BE2C (cell line): ENCODE measurements around the gene ISG20L2. TPM values are rescaled to one million over a fixed set of nuclear protein-coding genes. Genes with fewer than 3 reads are reported as not detected.

ENCODE experiments used
- DNase-seq: peaks from one replicate; pipeline ENCODE4 v3.0.0-alpha.2; 2020
- H3K27me3 ChIP-seq: fragments of 250-450 bp; sonication (Bioruptor Pico); 2 replicates; pipeline ENCODE4 v1.5.1; 2020; ENCODE audit warnings: mild to moderate bottlenecking
- H3K36me3 ChIP-seq: fragments of 250-450 bp; sonication (Bioruptor Pico); 2 replicates; pipeline ENCODE4 v1.5.1; 2020; ENCODE audit warnings: mild to moderate bottlenecking
- H3K4me1 ChIP-seq: fragments of 250-450 bp; sonication (Bioruptor Pico); 2 replicates; pipeline ENCODE4 v1.5.1; 2020
- H3K4me3 ChIP-seq: 2 replicates; pipeline ENCODE4 v1.5.1; 2011; ENCODE audit warnings: low read depth, low read length
- H3K9me3 ChIP-seq: fragments of 250-450 bp; sonication (Bioruptor Pico); 2 replicates; pipeline ENCODE4 v1.5.1; 2020
- CTCF ChIP-seq: IDR thresholded peaks from 2 replicates; pipeline ENCODE4 v1.5.1; 2012; ENCODE audit warnings: mild to moderate bottlenecking, low read depth, low read length
- polyA plus RNA-seq: library from polyadenylated mRNA; unstranded; fragments of >200 nt; gene quantifications from one replicate; pipeline ENCODE4 v1.2.1, GENCODE V29; 2012; ENCODE audit warnings: low read depth, missing spikeins; ENCODE audit not compliant: insufficient read length, insufficient read depth

ISG20L2 gene
- 100 TPM for polyA plus RNA-seq

- no peaks in the 10 kb centered on the region for H3K9me3 ChIP-seq
- H3K27me3 ChIP-seq = no peaks in the 10 kb centered on the region
- TF ChIP-seq CTCF = no peak
- peaks cover 6% of the 10 kb centered on the region for H3K4me1 ChIP-seq
- H3K4me3 ChIP-seq = peak within 1 kb of the TSS; percentile 94
- peak; percentile 95 for DNase-seq
- H3K36me3 ChIP-seq = peaks cover 25% of the 10 kb centered on the region
Measured at GRCh38 chr1:156728599-156729462, at the start of gene ISG20L2. TSS of gene ISG20L2 (minus strand) at chr1:156728766. CDS start at chr1:156727652, 1,114 bp downstream.

- no peak for TF ChIP-seq CTCF
- DNase-seq = no peak
- H3K4me3 ChIP-seq = no peak overlapping the region
- no peaks in the 10 kb centered on the region for H3K9me3 ChIP-seq
- peaks cover 9% of the 10 kb centered on the region for H3K4me1 ChIP-seq
- peaks cover 29% of the 10 kb centered on the region for H3K36me3 ChIP-seq
- H3K27me3 ChIP-seq = no peaks in the 10 kb centered on the region
Measured at GRCh38 chr1:156777573-156777972, 49.0 kb upstream of the ISG20L2 start.

GRCh38 chr1:156776942-156777341 lies 48.4 kb upstream of the ISG20L2 start:
- Histone ChIP-seq H3K27me3 (no peaks in the 10 kb centered on the region), H3K9me3 (no peaks in the 10 kb centered on the region), H3K4me3 (no peak overlapping the region), H3K4me1 (peaks cover 9% of the 10 kb centered on the region), H3K36me3 (peaks cover 23% of the 10 kb centered on the region)
- DNase-seq = no peak
- TF ChIP-seq CTCF = no peak

GRCh38 chr1:156775799-156776198 lies 47.2 kb upstream of the ISG20L2 start:
- Histone ChIP-seq H3K4me1 (peaks cover 14% of the 10 kb centered on the region), H3K27me3 (no peaks in the 10 kb centered on the region), H3K36me3 (peaks cover 16% of the 10 kb centered on the region), H3K4me3 (no peak overlapping the region), H3K9me3 (no peaks in the 10 kb centered on the region)
- DNase-seq = no peak
- no peak for TF ChIP-seq CTCF

GRCh38 chr1:156773607-156774006 lies 45.0 kb upstream of the ISG20L2 start:
- DNase-seq = no peak
- peaks cover 14% of the 10 kb centered on the region for H3K4me1 ChIP-seq
- peak overlapping the region; percentile 32 for H3K4me3 ChIP-seq
- no peaks in the 10 kb centered on the region for H3K27me3 ChIP-seq
- no peaks in the 10 kb centered on the region for H3K9me3 ChIP-seq
- peaks cover 18% of the 10 kb centered on the region for H3K36me3 ChIP-seq
- peak; percentile 28 for TF ChIP-seq CTCF
